ENCODE results near the gene CDK9.

CDK9 gene

DNA sequence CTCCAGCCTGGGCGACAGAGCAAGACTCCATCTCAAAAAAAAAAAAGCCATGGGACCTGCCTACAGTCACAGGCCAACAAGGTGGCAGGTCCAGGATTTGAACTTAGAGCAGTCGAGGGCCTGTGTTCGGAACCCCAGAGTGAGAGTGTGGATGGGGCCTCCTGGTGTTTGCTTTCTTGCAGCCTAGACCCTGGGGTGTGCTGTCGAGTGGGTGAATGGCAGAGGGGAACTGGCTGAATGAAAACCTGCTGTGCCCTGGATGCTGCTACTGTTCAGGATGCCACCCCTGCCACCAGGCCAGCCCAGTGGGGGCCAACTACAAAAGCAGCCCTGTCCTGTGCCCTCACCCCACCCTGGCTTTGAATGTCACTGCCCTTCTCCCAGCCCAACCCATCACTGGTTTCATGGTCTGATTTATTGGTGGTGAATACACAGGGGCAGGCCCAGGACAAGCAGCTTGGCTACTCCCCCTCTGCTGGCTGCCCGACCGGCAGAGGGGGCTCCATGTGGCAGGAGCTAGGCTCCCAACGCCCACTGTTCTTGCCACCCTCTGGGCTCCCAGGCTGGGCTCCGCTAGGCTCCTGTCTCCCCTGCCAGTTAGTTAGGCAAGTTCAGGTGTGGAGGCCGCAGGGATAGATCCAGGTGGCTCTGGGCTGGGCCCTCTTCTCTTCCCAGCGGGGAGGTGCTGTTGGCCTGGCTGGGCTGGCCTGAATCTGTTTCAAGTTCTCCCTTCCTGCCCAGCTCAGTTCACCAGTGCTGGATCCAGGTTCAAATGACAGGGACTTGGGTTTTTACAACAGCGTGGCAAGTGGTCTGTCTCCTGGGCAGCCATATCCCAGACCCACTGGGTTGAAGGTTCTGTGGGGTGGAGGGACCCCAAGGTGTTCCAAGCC lies 29.0 kb downstream of the CDK9 start (continued):
- TF ChIP-seq TSHZ2 (CRISPR knock-in tag; IDR thresholded peaks at IDR 0.05) (no peak), ZFP3 (CRISPR knock-in tag; IDR thresholded peaks at IDR 0.05) (no peak), ZC3H10 (CRISPR knock-in tag; IDR thresholded peaks at IDR 0.05) (no peak), ARNTL (CRISPR knock-in tag; IDR thresholded peaks at IDR 0.05; ENCODE audit: borderline replicate concordance, low read depth) (no peak), ISL1 (CRISPR knock-in tag; IDR thresholded peaks at IDR 0.05) (no peak), SNAI2 (CRISPR knock-in tag; IDR thresholded peaks at IDR 0.05) (no peak), CSDC2 (CRISPR knock-in tag; IDR thresholded peaks at IDR 0.05) (no peak), ZNF565 (CRISPR knock-in tag; conservative IDR thresholded peaks at IDR 0.05; ENCODE audit: low read depth) (no peak), ZNF70 (CRISPR knock-in tag; IDR thresholded peaks at IDR 0.05) (no peak), ESRRG (CRISPR knock-in tag; IDR thresholded peaks at IDR 0.05) (no peak)
- TF ChIP-seq, protein P1, sequence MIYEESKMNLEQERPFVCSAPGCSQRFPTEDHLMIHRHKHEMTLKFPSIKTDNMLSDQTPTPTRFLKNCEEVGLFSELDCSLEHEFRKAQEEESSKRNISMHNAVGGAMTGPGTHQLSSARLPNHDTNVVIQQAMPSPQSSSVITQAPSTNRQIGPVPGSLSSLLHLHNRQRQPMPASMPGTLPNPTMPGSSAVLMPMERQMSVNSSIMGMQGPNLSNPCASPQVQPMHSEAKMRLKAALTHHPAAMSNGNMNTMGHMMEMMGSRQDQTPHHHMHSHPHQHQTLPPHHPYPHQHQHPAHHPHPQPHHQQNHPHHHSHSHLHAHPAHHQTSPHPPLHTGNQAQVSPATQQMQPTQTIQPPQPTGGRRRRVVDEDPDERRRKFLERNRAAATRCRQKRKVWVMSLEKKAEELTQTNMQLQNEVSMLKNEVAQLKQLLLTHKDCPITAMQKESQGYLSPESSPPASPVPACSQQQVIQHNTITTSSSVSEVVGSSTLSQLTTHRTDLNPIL (CRISPR knock-in tag; IDR thresholded peaks at IDR 0.05; ENCODE audit: low read depth): no peak

GRCh38 chr9:127815512-127816361 lies 29.9 kb downstream of the CDK9 start:
- ATAC-seq: peak; percentile 2; the same call in 1 of the 3 replicates
- no peak for TF ChIP-seq ZNF565 (CRISPR knock-in tag; conservative IDR thresholded peaks at IDR 0.05; ENCODE audit: low read depth)
- TF ChIP-seq CSDC2 (CRISPR knock-in tag; IDR thresholded peaks at IDR 0.05): no peak
- TF ChIP-seq SNAI2 (CRISPR knock-in tag; IDR thresholded peaks at IDR 0.05): no peak
- no peak for TF ChIP-seq BACH2 (CRISPR knock-in tag; IDR thresholded peaks at IDR 0.05; ENCODE audit: borderline replicate concordance)
- no peak for TF ChIP-seq GLIS3 (CRISPR knock-in tag; IDR thresholded peaks at IDR 0.05)
- no peak for TF ChIP-seq TCF4 (CRISPR knock-in tag; IDR thresholded peaks at IDR 0.05; ENCODE audit: borderline replicate concordance)
- no peak for TF ChIP-seq TOX (CRISPR knock-in tag; IDR thresholded peaks at IDR 0.05; ENCODE audit: borderline replicate concordance)
- TF ChIP-seq CSRNP3 (CRISPR knock-in tag; IDR thresholded peaks at IDR 0.05): no peak
- TF ChIP-seq, protein P1 (CRISPR knock-in tag; IDR thresholded peaks at IDR 0.05; ENCODE audit: low read depth): no peak

DNA sequence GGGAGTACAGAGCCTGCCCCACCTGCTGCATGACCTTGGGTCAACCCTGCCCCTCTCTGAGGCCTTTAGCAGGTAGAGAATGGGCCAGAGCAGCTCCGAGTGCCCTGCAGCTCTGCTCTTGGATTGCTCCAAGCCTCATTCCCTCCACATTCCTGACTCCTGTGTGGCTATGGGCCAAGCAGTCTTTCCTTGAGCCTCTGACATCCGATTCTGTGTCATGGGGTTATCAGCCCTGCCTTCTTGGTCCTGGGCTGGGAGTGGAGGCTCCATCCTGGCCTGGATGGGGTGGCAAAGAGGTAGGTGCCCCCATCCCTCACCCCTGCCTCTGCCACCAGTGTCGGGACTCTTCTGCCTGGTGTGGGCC lies 30.5 kb downstream of the CDK9 start:
- ATAC-seq: peak; percentile 3; the same call in 2 of the 3 replicates
- TF ChIP-seq ZC3H10 (CRISPR knock-in tag; IDR thresholded peaks at IDR 0.05) (no peak), TSHZ2 (CRISPR knock-in tag; IDR thresholded peaks at IDR 0.05) (no peak), CSRNP3 (CRISPR knock-in tag; IDR thresholded peaks at IDR 0.05) (no peak), TCF4 (CRISPR knock-in tag; IDR thresholded peaks at IDR 0.05; ENCODE audit: borderline replicate concordance) (no peak), ARNTL (CRISPR knock-in tag; IDR thresholded peaks at IDR 0.05; ENCODE audit: borderline replicate concordance, low read depth) (no peak), ISL1 (CRISPR knock-in tag; IDR thresholded peaks at IDR 0.05) (no peak), SNAI2 (CRISPR knock-in tag; IDR thresholded peaks at IDR 0.05) (no peak), ESRRG (CRISPR knock-in tag; IDR thresholded peaks at IDR 0.05) (no peak), RARB (CRISPR knock-in tag; IDR thresholded peaks at IDR 0.05) (no peak), ZNF565 (CRISPR knock-in tag; conservative IDR thresholded peaks at IDR 0.05; ENCODE audit: low read depth) (no peak), ZFP30 (CRISPR knock-in tag; IDR thresholded peaks at IDR 0.05) (no peak), ZFP3 (CRISPR knock-in tag; IDR thresholded peaks at IDR 0.05) (no peak)
- TF ChIP-seq, protein P1 (CRISPR knock-in tag; IDR thresholded peaks at IDR 0.05; ENCODE audit: low read depth): no peak

All from SK-N-SH treated with all-trans-retinoic acid at 6 μM for 48 hours (cell line).